Measurements from ENCODE around the gene PRR13. TPM values are rescaled to one million over a fixed set of nuclear protein-coding genes. Genes with fewer than 3 reads are reported as not detected.

Gene PRR13
- total and polyA plus RNA-seq, 2 of the 8 experiments (the other 6 are each of a cell fraction or from before 2014, with no cell fraction given): 82.9 to 185 TPM

GRCh38 chr12:53485955-53486735, 44.6 kb downstream of the PRR13 start:
- Histone ChIP-seq H3K27ac (ENCODE audit: low read depth, low read length) (no peak overlapping the region), H4K91ac (replicated peaks; ENCODE audit: insufficient read length, low read length) (no peak overlapping the region), H2AFZ (ENCODE audit: low read length) (no peak overlapping the region), H2BK20ac (ENCODE audit: low read length) (no peak overlapping the region), H2BK5ac (ENCODE audit: low read depth, low read length) (no peak overlapping the region), H3K79me1 (ENCODE audit: low read depth, low read length) (no peaks in the 10 kb centered on the region), H3K14ac (ENCODE audit: insufficient read length) (no peak overlapping the region), H3K79me2 (ENCODE audit: control insufficient read depth in 1 of 2, insufficient read depth in 2 of 2, low read length in 2 of 2) (no peaks in the 10 kb centered on the region), H4K8ac (ENCODE audit: extremely low read depth, insufficient read depth, low read length) (peak overlapping the region; percentile 35; the same call in 1 of the 2 replicates), H3K23me2 (ENCODE audit: low read depth, low read length) (no peaks in the 10 kb centered on the region), H3K4me2 (ENCODE audit: insufficient read depth in 1 of 2, low read depth in 2 of 2, low read length in 2 of 2) (no peak overlapping the region), H3K18ac (ENCODE audit: extremely low read depth, low read length) (no peak overlapping the region), H3K56ac (replicated peaks; ENCODE audit: insufficient read length, low read depth, low read length) (no peak overlapping the region), H3K36me3 (ENCODE audit: control insufficient read depth in 2 of 4, insufficient read depth in 4 of 4, low read length in 3 of 4) (peaks cover 4 to 46% (median 19%) of the 10 kb centered on the region in 4 experiments; a peak in 6 of 8 replicates), H2BK120ac (replicated peaks; ENCODE audit: low read depth, low read length) (no peak overlapping the region), H3K9ac (replicated peaks in 1 of 4; ENCODE audit: extremely low read depth in 1 of 4, low read depth in 3 of 4, low read length in 3 of 4) (no peak overlapping the region), H3K9me3 (ENCODE audit: insufficient read depth in 2 of 2, low read depth in 1 of 2, low read length in 1 of 2) (no peaks in the 10 kb centered on the region), H3K4me1 (replicated peaks in 1 of 4; ENCODE audit: control insufficient read depth in 3 of 4, insufficient read depth in 4 of 4, low read length in 3 of 4) (peaks cover 0 to 5% (median 0%) of the 10 kb centered on the region in 4 experiments; a peak in 2 of 7 replicates), H4K5ac (ENCODE audit: insufficient read length, low read depth, low read length) (no peak overlapping the region), H2BK12ac (ENCODE audit: low read depth, low read length) (no peak overlapping the region), H2BK15ac (ENCODE audit: low read length) (no peak overlapping the region), H2AK5ac (ENCODE audit: low read depth, low read length) (no peak overlapping the region), H3K23ac (ENCODE audit: insufficient read length) (no peak overlapping the region), H3K27me3 (replicated peaks in 1 of 4; ENCODE audit: control insufficient read depth in 3 of 4, extremely low read depth in 1 of 4, insufficient read depth in 3 of 4, low read length in 3 of 4) (no peaks in the 10 kb centered on the region), H4K20me1 (replicated peaks in 1 of 2; ENCODE audit: control insufficient read depth in 1 of 2, insufficient read depth in 2 of 2, low read length in 2 of 2) (peaks cover 14 to 33% of the 10 kb centered on the region in 2 experiments), H3K4me3 (ENCODE audit: extremely low read depth in 1 of 4, insufficient read depth in 2 of 4, low read depth in 3 of 4, low read length in 4 of 4) (no peak overlapping the region), H3K4ac (replicated peaks; ENCODE audit: insufficient read length, low read depth, low read length) (no peak overlapping the region)
- 92% methylated on average over 10 of the region's 10 CpGs; no CpG with 5 or more reads in 1 of the 2 experiments for WGBS, 2 experiments (ENCODE audit: extremely low coverage in 1 of 2, insufficient coverage in 1 of 2, insufficient read length in 1 of 2, insufficient replicate concordance in 2 of 2, low coverage in 1 of 2, low lambda C conversion rate in 2 of 2, missing lambda C conversion rate in 1 of 2)
- DNase-seq (ENCODE audit: low read depth in 1 of 2, low spot score in 2 of 2) (no peak), FAIRE-seq (no peak)
- POLR2A ChIA-PET (ENCODE audit: partially characterized antibody): interaction anchor here (0.7 to 67.0 kb wide), 3 partner anchors 8 to 65 kb away, joined by 3 to 3397 read pairs (median 3397); partner anchors contain the start of genes MAP3K12, NPFF, PCBP2 and PRR13
- CTCF ChIA-PET (ENCODE audit: partially characterized antibody): interaction anchor here (1.0 to 6.7 kb wide), 5 partner anchors 9 to 134 kb away, joined by 3 to 51 read pairs (median 4); partner anchors contain the start of genes MAP3K12 and NPFF
- TF ChIP-seq POLR2AphosphoS5 (IDR thresholded peaks at IDR 0.05; ENCODE audit: low read depth, low read length) (0 out of 2 replicates have a peak, but pooled peaks have one; percentile 11), SP1 (IDR thresholded peaks at IDR 0.05; ENCODE audit: low read depth, low read length) (no peak), CHD2 (IDR thresholded peaks at IDR 0.05; ENCODE audit: low read length) (no peak), CHD1 (IDR thresholded peaks at IDR 0.05; ENCODE audit: low read depth, low read length) (no peak), JUND (IDR thresholded peaks at IDR 0.05; ENCODE audit: low read length) (no peak), SIRT6 (IDR thresholded peaks at IDR 0.05; ENCODE audit: low read length) (no peak), HDAC2 (IDR thresholded peaks at IDR 0.05; ENCODE audit: borderline replicate concordance in 1 of 2, low read depth in 2 of 2, low read length in 2 of 2) (no peak), POLR2A (IDR thresholded peaks at IDR 0.05; ENCODE audit: control extremely low read depth in 1 of 2, low read depth in 2 of 2, low read length in 2 of 2) (peak in 1 of 2 experiments; percentile 2; a peak in 1 of 3 replicates)
- TF ChIP-seq, protein P1, sequence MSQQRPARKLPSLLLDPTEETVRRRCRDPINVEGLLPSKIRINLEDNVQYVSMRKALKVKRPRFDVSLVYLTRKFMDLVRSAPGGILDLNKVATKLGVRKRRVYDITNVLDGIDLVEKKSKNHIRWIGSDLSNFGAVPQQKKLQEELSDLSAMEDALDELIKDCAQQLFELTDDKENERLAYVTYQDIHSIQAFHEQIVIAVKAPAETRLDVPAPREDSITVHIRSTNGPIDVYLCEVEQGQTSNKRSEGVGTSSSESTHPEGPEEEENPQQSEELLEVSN (IDR thresholded peaks at IDR 0.05): no peak
- TF ChIP-seq, protein P2, sequence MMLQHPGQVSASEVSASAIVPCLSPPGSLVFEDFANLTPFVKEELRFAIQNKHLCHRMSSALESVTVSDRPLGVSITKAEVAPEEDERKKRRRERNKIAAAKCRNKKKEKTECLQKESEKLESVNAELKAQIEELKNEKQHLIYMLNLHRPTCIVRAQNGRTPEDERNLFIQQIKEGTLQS (IDR thresholded peaks at IDR 0.05; ENCODE audit: insufficient read depth, low read depth, low read length): no peak
